Stimulated activated CD4-positive, alpha-beta T cell treated with anti-CD3 and anti-CD28 coated beads, Interleukin-2, amount 100 ng/mL, for 24 hours (primary cell): ENCODE data around the gene IFT172.
A peak's percentile ranks its signal among the peaks of the same experiment; 100 is the strongest.

Experiments
- DNase-seq, 2 donors: peaks; one replicate each; pipeline ENCODE4 v3.0.0-alpha.2; 2020

IFT172 gene

GRCh38 chr2:27422958-27423357 is 66.6 kb downstream of the IFT172 start:
- DNase-seq, result no peak

GRCh38 chr2:27421660-27422250 is 67.8 kb downstream of the IFT172 start:
- no peak for DNase-seq

- DNase-seq, result no peak
Observed at GRCh38 chr2:27420996-27421395, 68.5 kb downstream of the IFT172 start.

DNA sequence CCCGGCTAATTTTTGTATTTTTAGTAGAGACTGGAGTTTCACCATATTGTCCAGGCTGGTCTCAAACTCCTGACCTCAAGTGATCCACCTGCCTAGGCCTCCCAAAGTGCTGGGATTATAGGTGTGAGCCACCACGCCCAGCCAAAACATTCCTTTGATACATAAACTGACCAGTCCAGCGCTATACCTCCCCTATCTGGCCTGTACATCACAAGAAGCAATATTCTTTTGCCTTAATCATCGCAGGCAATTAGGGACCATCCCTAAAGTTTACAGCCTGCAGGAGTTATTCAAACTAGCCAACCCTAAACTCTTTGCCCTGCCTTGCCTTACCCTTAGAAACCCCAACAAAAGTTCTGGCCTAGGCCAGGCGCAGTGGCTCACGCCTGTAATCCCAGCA is 73.4 kb downstream of the IFT172 start:
- DNase-seq, result no peak

DNA sequence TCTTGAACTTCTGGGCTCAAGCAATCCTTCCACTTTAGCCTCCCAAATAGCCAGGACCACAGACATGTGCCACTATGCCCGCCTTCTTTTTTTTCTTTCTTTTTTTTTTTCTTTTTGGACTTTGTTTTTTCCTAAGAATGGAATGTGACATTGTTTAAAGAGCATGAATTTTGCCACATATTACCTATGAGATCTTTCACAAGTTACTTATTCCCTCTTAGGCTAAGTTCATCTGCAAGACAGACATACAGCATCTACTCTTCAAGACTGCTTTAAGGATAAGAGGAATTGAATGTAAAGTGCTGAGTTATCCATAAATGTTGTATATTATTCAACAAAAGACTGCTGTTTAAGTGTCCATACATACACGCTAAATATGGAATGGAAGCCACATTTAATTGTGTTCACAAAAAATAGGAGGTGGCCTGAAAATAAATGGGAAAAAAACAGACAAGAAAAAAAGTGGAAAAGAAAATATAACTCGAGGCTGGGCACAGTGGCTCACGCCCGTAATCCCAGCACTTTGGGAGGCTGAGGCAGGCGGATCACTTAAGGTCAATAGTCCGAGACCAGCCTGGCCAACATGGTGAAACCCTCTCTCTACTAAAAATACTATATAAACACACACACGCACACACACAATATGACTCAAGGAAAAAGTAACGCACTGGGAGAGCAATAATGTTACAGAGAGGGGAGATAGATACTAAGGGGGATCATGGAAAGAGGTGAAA is 77.0 kb downstream of the IFT172 start:
- DNase-seq, result no peak

- DNase-seq, result peak; percentile 97 to 99
Observed at GRCh38 chr2:27409321-27410073, 80.0 kb downstream of the IFT172 start, which contains the start of gene PPM1G. TSS of gene PPM1G (minus strand) at chr2:27409591. CDS start at chr2:27409422, 169 bp downstream.

GRCh38 chr2:27408601-27409320 is 80.8 kb downstream of the IFT172 start:
- DNase-seq, result peak; percentile 37 to 41

DNA sequence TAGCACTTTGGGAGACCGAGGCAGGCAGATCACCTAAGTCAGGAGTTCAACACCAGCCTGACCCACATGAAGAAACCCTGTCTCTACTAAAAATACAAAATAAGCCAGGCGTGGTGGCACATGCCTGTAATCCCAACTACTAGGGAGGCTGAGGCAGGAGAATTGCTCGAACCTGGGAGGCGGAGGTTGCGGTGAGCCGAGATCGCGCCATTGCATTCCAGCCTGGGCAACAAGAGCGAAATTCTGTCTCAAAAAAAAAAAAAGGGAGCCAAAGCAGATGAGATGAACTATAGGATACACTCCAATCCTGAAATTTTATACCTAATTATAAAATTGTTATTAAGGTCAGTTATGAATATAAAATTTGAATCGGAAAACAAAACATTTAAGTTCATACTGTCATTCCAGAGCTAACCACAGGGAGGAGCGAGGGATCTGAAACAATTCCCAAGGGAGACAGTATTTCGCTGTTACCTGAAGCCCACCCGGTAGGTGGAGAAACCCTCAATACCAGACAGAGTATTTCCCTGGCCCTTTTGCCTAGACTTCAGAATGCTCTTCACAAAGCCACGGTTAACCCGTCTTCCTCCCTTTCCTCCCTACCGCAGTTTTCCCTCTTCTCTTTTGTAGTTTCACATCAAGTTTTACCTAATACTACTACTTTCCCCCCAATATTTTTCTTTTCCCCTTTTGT is 81.6 kb downstream of the IFT172 start:
- DNase-seq, result no peak

DNA sequence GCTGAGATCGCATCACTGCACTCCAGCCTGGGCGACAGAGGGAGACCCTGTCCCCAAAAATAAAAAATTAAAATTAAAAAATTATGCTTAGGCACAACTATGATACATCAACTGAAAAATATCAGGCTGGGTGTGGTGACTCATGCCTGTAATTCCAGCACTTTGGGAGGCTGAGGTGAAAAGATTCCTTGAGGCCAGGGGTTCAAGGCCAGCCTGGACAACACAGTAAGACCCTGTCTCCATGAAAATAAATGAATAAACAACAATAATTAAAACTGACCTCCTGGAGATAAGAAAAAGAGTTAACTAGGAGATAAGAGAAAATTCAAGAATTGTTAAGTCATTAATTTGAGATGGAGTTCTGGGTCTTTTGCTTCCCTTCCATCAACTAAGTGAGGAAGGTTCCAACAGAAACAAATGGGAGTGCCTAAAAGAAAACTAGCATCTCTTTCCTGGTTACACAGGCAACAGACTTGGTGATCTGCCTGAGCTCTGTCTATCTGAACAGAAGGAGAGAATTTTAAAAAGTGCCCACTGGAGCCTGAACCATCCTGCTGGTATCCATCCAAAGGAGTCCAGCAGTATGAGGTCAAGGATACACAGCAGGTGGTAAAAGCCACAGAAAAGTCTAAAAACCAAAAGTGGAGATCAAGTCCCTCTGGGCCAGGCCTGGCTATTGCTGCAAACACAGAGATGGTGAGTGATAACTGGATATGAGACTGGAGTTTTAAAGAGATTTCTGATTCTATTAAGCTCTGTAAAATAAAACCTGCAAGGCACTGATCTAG is 89.0 kb downstream of the IFT172 start:
- DNase-seq, result no peak

GRCh38 chr2:27398962-27399361 is 90.6 kb downstream of the IFT172 start:
- DNase-seq, result no peak
